ENCODE results near the gene STAC2. TPM values are rescaled to one million over a fixed set of nuclear protein-coding genes. Genes with fewer than 3 reads are reported as not detected.

Gene STAC2
- 0.12 to 0.34 TPM (median 0.21 TPM) in 5 replicates for total RNA-seq (2022; extraction: Qiagen RNA extraction; ENCODE audit: low read depth)

GRCh38 chr17:39225308-39225958 is at the start of gene STAC2:
STAC2 (minus strand) TSS chr17:39225945; CDS start chr17:39225502, 443 bp downstream.

GRCh38 chr17:39200070-39200879 is 25.5 kb downstream of the STAC2 start, which contains the start of gene RPL19:
RPL19 (plus strand) TSS chr17:39200283; CDS start chr17:39200345, 62 bp downstream.

GRCh38 chr17:39197380-39198185 is 28.2 kb downstream of the STAC2 start, which contains the start of gene CACNB1:
CACNB1 (minus strand) TSS chr17:39197669; CDS start chr17:39197495, 174 bp downstream.

GRCh38 chr17:39165841-39166349 is 59.9 kb downstream of the STAC2 start, which contains the start of gene ARL5C:
ARL5C (minus strand) TSS chr17:39166161; CDS start chr17:39165760, 401 bp downstream.

Other genes with a start within 250 kb of the STAC2 start
- gene PLXDC1, start 74.3 kb downstream of the STAC2 start, total RNA-seq (2022; extraction: Qiagen RNA extraction; ENCODE audit: low read depth), result 0.09 to 0.86 TPM (median 0.37 TPM) in 4 of 5 replicates, not detected in the other
- gene ARL5C, start 59.8 kb downstream of the STAC2 start, total RNA-seq (2022; extraction: Qiagen RNA extraction; ENCODE audit: low read depth), result not detected in 5 replicates
- 4.5 to 5.5 TPM (median 5.2 TPM) in 5 replicates for gene CACNB1, start 28.3 kb downstream of the STAC2 start, total RNA-seq (2022; extraction: Qiagen RNA extraction; ENCODE audit: low read depth)
- gene RPL19, start 25.7 kb downstream of the STAC2 start, total RNA-seq (2022; extraction: Qiagen RNA extraction; ENCODE audit: low read depth), result 3,980 to 4,440 TPM (median 4,050 TPM) in 5 replicates
- 6.3 to 8.6 TPM (median 8.1 TPM) in 5 replicates for gene FBXL20, start 175.7 kb upstream of the STAC2 start, total RNA-seq (2022; extraction: Qiagen RNA extraction; ENCODE audit: low read depth)
- 24.9 to 34.8 TPM (median 32.9 TPM) in 5 replicates for gene MED1, start 225.3 kb upstream of the STAC2 start, total RNA-seq (2022; extraction: Qiagen RNA extraction; ENCODE audit: low read depth)
- gene CDK12, start 235.5 kb upstream of the STAC2 start, total RNA-seq (2022; extraction: Qiagen RNA extraction; ENCODE audit: low read depth), result 29.3 to 38.4 TPM (median 36.1 TPM) in 5 replicates

All from A549 treated with RU486 at 1 μM for 4 hours (cell line).